ENCODE data around the gene PTPRT.

The PTPRT gene

DNA sequence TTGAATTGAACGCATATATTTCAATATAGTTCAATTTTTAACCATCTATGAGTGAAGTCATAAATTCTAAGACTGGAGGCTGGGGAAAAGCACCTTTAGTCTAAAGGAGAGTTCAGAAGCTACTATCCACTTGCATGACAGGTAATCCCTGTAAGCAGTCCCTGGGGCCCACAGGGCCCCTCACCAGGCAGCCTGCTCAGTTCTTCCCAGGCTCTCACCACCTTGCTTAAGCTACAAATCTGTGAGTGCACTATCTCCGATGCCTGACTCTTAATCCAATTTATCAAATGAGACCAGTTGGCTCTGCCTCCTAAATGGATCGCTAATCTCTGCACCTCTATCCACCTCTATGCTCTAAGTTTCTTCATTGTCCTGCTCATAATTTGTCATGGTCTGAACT, 413.8 kb downstream of the PTPRT start:
- no peak for DNase-seq

GRCh38 chr20:42775037-42775436, 414.7 kb downstream of the PTPRT start:
- no peak for DNase-seq

DNA sequence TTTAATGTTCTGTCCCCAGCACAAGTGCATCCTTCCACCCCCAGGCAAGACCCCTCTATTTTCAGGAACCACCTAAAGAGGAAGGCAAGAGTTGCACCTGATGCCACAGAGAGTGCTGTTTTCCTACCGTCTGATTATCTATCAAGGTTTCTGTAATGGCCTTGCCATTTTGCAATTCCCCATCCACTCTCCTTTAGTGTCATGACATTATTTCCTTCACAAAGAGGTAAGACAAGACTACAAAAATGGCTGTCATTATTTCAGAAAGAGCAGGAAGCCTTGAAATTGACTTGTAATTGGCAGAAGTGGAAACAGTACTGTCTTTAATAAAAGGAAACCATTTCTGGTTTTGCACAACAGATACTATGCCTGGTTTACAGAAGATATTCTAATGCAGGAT, 426.7 kb downstream of the PTPRT start:
- no peak for DNase-seq

GRCh38 chr20:42756991-42757390, 432.7 kb downstream of the PTPRT start:
- no peak for DNase-seq

- DNase-seq: no peak
These were observed 435.0 kb downstream of the PTPRT start for GRCh38 chr20:42754706-42755105.

GRCh38 chr20:42752620-42753019, 437.1 kb downstream of the PTPRT start:
- DNase-seq: no peak

DNA sequence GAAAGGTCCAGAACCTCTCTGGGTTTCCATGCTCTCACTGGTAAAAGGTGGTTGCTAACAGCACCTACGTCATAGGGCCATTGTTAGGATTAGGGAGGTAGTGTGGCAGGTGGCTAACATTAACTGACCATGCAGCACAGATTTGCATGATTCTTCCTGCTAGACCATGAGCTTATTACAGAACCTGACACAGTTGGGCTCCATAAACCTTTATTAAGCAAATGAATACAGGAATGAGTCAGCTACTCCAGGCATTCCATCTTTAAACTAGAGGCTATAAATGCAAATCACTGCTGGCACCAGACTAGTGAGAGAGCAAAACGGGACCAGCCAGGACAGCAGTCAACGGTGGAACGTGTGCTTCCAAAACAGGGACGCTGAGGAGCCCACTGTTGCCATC, 440.1 kb downstream of the PTPRT start:
- DNase-seq: peak; percentile 52

GRCh38 chr20:42747765-42748411, 441.8 kb downstream of the PTPRT start:
- DNase-seq: peak; percentile 17

GRCh38 chr20:42744756-42745465, 444.8 kb downstream of the PTPRT start:
- no peak for DNase-seq

GRCh38 chr20:42742926-42743325, 446.8 kb downstream of the PTPRT start:
- DNase-seq: no peak

DNA sequence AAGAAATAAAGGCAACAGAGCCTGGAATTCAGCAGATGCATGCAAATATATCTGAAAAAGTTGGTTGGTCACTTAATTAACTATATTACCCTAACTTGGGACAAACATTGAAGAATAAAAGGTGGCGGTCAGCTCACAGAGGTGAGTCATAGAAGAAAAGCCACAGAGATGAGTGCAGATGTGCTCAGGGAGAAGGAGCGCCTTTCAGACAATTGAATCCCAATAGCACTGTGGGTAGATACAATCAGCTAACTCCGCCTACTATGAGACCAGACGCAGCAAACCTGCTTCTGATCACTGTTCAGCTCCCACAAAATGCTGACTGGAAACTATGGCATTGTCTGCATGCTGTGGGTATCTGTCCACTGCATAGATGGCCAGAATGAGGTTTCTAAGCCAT, 447.8 kb downstream of the PTPRT start:
- no peak for DNase-seq

GRCh38 chr20:42740226-42740870, 449.4 kb downstream of the PTPRT start:
- DNase-seq: no peak

DNA sequence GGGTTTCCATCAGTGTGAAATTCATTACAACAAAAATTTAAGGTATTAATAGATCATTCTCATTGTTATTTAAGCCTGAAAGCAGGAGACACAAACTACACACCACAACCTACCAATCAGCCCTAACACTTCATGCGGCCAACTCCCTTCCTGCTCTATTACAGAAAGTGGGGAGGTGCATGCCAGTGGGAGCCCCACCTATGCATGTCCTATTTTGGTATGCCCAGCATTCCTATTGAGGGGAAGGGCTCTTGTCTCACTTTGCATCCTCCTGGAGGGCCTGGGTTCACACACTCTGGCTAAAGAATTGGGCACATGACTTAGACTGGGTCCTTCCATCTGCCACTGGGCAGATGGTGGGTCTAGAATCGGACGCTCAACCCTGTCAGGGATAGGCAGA, 450.0 kb downstream of the PTPRT start:
- no peak for DNase-seq

DNA sequence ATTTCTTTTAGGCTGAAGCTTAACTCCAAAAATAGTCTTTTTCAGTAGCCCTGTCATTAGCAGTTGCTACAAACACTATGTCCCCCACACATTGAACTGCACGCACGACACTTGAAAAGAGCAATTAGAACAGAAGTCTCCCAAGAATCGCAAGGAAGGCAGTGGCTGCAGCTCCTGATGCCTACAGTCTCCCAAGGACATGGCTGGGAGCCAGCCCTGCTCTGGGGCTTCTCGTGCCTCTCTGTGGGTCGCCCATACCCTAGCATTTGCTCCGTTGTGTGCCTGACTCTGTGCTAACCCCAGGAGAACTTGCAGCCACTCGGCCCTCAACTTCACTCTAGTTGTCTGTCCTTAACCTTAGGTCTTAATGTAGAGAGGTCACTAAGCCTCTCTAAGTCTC, 454.2 kb downstream of the PTPRT start:
- DNase-seq: no peak

GRCh38 chr20:42734660-42735368, 454.9 kb downstream of the PTPRT start:
- no peak for DNase-seq

DNA sequence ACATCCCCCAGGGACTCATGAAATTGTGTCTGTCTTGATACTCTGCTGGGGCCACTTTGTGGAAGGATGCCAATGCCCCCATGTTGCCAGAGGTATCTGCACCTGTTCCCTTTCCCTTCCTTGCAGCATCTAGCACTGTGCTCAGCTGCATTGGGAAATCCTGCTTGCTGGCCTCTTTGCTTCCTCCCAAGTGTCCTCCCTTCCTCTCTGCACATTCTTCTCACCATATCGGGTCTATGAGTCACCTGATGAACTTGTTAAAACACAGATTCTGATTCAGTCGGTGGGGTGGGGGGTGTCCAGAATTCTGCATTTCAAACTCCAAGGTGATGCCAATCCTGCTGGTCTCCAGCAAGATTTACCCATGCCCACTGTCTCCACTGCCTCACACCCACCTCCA, 467.8 kb downstream of the PTPRT start:
- DNase-seq: no peak

- peak; percentile 44 for DNase-seq
These were observed 475.2 kb downstream of the PTPRT start for GRCh38 chr20:42714298-42715141.

DNA sequence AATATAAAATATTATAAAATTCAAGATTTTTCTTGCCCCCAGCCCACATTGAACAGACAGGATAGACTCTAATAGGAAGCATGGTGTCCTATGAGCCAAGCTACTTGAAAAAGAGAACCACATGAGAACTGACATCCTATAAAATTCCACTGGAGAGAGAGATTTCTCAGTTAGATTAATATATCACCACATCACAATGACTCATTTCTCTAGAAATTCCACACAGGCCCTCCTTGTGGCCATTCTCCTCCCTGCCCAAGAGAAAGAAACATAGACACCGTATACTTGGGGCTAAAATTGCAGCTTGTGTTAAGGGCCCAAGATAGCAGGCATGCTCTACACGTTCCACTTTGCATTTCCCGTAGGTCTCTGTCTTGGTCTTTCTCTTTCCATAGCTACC, 481.4 kb downstream of the PTPRT start:
- no peak for DNase-seq

DNA sequence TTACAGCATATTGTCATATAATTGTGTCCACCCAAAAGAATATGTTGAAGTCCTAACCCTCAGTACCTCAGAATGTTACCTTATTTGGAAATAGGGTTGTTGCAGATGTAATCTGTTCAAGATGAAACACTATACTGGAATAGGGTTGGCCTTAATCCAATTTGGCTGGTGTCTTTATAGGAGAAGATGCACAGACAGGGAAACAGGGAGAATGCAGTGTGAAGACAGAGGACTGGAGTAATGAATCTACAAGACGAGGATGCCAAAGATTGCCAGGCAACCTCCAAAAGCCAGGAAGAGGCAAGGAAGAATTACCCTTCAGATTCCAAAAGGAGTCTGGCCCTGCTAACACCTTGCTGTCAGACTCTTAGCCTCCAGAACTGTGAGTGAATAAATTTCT, 482.9 kb downstream of the PTPRT start:
- DNase-seq: no peak

DNA sequence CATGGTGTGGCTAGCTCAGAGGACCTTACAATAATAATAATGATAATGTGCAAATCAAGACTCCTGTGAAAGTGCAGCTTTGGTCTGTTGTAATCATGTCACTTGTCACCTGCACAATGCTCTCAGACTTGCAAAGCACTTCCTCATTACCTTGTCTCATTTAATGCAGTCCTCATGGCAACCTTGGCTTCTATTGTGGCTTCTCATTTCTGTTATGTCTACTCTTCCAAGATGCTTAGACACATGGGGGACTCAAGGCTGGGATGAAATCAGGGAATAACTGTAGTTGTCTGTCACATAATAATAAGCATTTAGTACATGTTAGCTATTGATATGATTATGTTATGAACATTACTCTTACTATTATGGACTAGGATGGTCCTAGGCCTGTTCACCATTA, 484.2 kb downstream of the PTPRT start:
- DNase-seq: no peak

GRCh38 chr20:42703744-42704143, 486.0 kb downstream of the PTPRT start:
- no peak for DNase-seq

- no peak for DNase-seq
These were observed 487.8 kb downstream of the PTPRT start for GRCh38 chr20:42701948-42702347.

- no peak for DNase-seq
These were observed 489.3 kb downstream of the PTPRT start for GRCh38 chr20:42700372-42700771.
